Measurements from ENCODE around the gene GSDMA. TPM values are rescaled to one million over a fixed set of nuclear protein-coding genes. Genes with fewer than 3 reads are reported as not detected.

Gene GSDMA
- total and polyA plus RNA-seq, 3 donors from 2014 or later, result 0.34 to 0.37 TPM; not detected in 1

DNA sequence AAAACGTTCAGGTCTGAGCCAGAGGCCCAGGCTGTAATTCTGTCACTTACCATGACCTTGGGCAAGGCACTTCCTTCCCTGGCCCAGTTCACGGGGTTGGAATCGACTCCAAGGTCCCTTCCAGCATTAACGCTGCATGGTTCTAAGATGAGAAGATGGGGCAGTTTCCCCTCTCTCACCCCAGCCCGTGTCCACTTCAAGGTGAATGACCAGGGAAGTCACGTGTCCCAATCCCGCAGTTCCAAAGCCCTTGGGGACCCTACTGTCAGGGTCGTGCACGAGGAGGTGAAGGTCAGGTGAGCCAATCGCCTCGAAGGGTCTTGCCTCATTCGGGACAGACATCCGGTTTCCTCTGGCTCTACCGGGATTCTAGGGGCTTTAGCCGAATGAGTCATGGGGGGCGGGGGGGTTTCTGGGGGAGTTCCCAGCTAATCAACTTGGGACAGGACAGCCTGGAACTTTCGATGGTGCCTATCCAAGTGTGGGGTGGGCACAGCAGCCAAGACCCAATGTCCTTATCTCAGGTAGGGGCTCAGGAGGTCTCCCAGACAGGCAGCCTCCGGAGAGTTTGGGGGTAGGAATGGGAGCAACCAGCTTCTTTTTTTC is 51.7 kb downstream of the GSDMA start:
- Histone ChIP-seq H3K9me3 (no peaks in the 10 kb centered on the region), H3K27ac (peak overlapping the region; percentile 14 to 78), H3K4me3 (no peak overlapping the region), H3K27me3 (no peaks in the 10 kb centered on the region), H3K36me3 (ENCODE audit: low read depth, missing control alignments) (no peaks in the 10 kb centered on the region), H3K4me1 (peaks cover 39% of the 10 kb centered on the region)
- 22 to 52% methylated on average over 12 to 15 of the region's 18 CpGs for WGBS, 2 donors
- intact Hi-C loops (cut with DNase I; ENCODE audit: low total_unique reads), result loop anchor here (5.0 kb wide), 1 partner anchor 158 kb away; no protein-coding TSS in a partner anchor
- TF ChIP-seq, protein P1, sequence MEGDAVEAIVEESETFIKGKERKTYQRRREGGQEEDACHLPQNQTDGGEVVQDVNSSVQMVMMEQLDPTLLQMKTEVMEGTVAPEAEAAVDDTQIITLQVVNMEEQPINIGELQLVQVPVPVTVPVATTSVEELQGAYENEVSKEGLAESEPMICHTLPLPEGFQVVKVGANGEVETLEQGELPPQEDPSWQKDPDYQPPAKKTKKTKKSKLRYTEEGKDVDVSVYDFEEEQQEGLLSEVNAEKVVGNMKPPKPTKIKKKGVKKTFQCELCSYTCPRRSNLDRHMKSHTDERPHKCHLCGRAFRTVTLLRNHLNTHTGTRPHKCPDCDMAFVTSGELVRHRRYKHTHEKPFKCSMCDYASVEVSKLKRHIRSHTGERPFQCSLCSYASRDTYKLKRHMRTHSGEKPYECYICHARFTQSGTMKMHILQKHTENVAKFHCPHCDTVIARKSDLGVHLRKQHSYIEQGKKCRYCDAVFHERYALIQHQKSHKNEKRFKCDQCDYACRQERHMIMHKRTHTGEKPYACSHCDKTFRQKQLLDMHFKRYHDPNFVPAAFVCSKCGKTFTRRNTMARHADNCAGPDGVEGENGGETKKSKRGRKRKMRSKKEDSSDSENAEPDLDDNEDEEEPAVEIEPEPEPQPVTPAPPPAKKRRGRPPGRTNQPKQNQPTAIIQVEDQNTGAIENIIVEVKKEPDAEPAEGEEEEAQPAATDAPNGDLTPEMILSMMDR (IDR thresholded peaks at IDR 0.05), result no peak
- no peak for TF ChIP-seq POLR2A (IDR thresholded peaks at IDR 0.05)
- DNase-seq, result no peak

DNA sequence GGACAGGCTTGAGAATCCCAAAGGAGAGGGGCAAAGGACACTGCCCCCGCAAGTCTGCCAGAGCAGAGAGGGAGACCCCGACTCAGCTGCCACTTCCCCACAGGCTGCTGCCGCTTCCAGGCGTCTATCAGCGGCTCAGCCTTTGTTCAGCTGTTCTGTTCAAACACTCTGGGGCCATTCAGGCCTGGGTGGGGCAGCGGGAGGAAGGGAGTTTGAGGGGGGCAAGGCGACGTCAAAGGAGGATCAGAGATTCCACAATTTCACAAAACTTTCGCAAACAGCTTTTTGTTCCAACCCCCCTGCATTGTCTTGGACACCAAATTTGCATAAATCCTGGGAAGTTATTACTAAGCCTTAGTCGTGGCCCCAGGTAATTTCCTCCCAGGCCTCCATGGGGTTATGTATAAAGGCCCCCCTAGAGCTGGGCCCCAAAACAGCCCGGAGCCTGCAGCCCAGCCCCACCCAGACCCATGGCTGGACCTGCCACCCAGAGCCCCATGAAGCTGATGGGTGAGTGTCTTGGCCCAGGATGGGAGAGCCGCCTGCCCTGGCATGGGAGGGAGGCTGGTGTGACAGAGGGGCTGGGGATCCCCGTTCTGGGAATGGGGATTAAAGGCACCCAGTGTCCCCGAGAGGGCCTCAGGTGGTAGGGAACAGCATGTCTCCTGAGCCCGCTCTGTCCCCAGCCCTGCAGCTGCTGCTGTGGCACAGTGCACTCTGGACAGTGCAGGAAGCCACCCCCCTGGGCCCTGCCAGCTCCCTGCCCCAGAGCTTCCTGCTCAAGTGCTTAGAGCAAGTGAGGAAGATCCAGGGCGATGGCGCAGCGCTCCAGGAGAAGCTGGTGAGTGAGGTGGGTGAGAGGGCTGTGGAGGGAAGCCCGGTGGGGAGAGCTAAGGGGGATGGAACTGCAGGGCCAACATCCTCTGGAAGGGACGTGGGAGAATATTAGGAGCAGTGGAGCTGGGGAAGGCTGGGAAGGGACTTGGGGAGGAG is 52.5 kb downstream of the GSDMA start, which contains the start of gene CSF3:
TSS of gene CSF3 (plus strand) at position 436 of the 993 bp plus-strand sequence. CDS start at position 471, 35 bp downstream.
- no peak for TF ChIP-seq POLR2A (IDR thresholded peaks at IDR 0.05)
- TF ChIP-seq, protein P1 (IDR thresholded peaks at IDR 0.05), result no peak
- 56 to 67% methylated on average over 12 to 20 of the region's 20 CpGs for WGBS, 2 donors
- no peaks in the 10 kb centered on the region for H3K27me3 ChIP-seq
- no peak for DNase-seq
- H3K36me3 ChIP-seq (ENCODE audit: low read depth, missing control alignments), result no peaks in the 10 kb centered on the region
- H3K4me3 ChIP-seq, result no peak within 1 kb of the TSS
- no peaks in the 10 kb centered on the region for H3K9me3 ChIP-seq
- intact Hi-C loops (cut with DNase I; ENCODE audit: low total_unique reads), result no loop called here
- H3K4me1 ChIP-seq, result peaks cover 39% of the 10 kb centered on the region
- H3K27ac ChIP-seq, result peak within 1 kb of the TSS; percentile 14 to 78

DNA sequence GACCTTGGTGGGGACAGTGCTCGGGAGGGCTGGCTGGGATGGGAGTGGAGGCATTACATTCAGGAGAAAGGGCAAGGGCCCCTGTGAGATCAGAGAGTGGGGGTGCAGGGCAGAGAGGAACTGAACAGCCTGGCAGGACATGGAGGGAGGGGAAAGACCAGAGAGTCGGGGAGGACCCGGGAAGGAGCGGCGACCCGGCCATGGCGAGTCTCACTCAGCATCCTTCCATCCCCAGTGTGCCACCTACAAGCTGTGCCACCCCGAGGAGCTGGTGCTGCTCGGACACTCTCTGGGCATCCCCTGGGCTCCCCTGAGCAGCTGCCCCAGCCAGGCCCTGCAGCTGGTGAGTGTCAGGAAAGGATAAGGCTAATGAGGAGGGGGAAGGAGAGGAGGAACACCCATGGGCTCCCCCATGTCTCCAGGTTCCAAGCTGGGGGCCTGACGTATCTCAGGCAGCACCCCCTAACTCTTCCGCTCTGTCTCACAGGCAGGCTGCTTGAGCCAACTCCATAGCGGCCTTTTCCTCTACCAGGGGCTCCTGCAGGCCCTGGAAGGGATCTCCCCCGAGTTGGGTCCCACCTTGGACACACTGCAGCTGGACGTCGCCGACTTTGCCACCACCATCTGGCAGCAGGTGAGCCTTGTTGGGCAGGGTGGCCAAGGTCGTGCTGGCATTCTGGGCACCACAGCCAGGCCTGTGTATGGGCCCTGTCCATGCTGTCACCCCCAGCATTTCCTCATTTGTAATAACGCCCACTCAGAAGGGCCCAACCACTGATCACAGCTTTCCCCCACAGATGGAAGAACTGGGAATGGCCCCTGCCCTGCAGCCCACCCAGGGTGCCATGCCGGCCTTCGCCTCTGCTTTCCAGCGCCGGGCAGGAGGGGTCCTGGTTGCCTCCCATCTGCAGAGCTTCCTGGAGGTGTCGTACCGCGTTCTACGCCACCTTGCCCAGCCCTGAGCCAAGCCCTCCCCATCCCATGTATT is 53.5 kb downstream of the GSDMA start:
- Histone ChIP-seq H3K4me3 (no peak overlapping the region), H3K27ac (peak overlapping the region in 1 of 2 donors; percentile 15), H3K36me3 (ENCODE audit: low read depth, missing control alignments) (no peaks in the 10 kb centered on the region), H3K9me3 (no peaks in the 10 kb centered on the region), H3K4me1 (peaks cover 41% of the 10 kb centered on the region), H3K27me3 (no peaks in the 10 kb centered on the region)
- no peak for TF ChIP-seq POLR2A (IDR thresholded peaks at IDR 0.05)
- TF ChIP-seq, protein P1 (IDR thresholded peaks at IDR 0.05), result no peak
- WGBS, 2 donors, result 60 to 66% methylated on average over 19 to 26 of the region's 26 CpGs
- intact Hi-C loops (cut with DNase I; ENCODE audit: low total_unique reads), result no loop called here
- no peak for DNase-seq

DNA sequence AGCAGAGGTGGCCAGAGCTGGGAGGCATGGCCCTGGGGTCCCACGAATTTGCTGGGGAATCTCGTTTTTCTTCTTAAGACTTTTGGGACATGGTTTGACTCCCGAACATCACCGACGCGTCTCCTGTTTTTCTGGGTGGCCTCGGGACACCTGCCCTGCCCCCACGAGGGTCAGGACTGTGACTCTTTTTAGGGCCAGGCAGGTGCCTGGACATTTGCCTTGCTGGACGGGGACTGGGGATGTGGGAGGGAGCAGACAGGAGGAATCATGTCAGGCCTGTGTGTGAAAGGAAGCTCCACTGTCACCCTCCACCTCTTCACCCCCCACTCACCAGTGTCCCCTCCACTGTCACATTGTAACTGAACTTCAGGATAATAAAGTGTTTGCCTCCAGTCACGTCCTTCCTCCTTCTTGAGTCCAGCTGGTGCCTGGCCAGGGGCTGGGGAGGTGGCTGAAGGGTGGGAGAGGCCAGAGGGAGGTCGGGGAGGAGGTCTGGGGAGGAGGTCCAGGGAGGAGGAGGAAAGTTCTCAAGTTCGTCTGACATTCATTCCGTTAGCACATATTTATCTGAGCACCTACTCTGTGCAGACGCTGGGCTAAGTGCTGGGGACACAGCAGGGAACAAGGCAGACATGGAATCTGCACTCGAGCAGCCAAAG is 54.7 kb downstream of the GSDMA start:
- no peak overlapping the region for H3K4me3 ChIP-seq
- peak overlapping the region; percentile 15 to 55 for H3K27ac ChIP-seq
- no peaks in the 10 kb centered on the region for H3K36me3 ChIP-seq (ENCODE audit: low read depth, missing control alignments)
- 36 to 47% methylated on average over 15 of the region's 15 CpGs for WGBS, 2 donors
- intact Hi-C loops (cut with DNase I; ENCODE audit: low total_unique reads), result no loop called here
- H3K9me3 ChIP-seq, result no peaks in the 10 kb centered on the region
- DNase-seq, result peak; percentile 52
- TF ChIP-seq POLR2A (IDR thresholded peaks at IDR 0.05), result no peak
- TF ChIP-seq, protein P1 (IDR thresholded peaks at IDR 0.05), result no peak
- no peaks in the 10 kb centered on the region for H3K27me3 ChIP-seq
- H3K4me1 ChIP-seq, result peaks cover 52% of the 10 kb centered on the region
